IPS DF 4.7 (cell line): Measurements from ENCODE around the gene CDC42EP4.

ENCODE experiments used
- DNase-seq: peaks from one replicate; pipeline ENCODE4 v3.0.0-alpha.2; 2013; ENCODE audit warnings: low spot score; ENCODE audit errors: extremely low read depth

The CDC42EP4 gene, protein sequence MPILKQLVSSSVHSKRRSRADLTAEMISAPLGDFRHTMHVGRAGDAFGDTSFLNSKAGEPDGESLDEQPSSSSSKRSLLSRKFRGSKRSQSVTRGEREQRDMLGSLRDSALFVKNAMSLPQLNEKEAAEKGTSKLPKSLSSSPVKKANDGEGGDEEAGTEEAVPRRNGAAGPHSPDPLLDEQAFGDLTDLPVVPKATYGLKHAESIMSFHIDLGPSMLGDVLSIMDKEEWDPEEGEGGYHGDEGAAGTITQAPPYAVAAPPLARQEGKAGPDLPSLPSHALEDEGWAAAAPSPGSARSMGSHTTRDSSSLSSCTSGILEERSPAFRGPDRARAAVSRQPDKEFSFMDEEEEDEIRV

GRCh38 chr17:73311781-73312641 is at the start of gene CDC42EP4:
TSS of gene CDC42EP4 (minus strand) at chr17:73312001. CDS start at chr17:73286500, 25,501 bp downstream.
- DNase-seq = peak; percentile 58

DNA sequence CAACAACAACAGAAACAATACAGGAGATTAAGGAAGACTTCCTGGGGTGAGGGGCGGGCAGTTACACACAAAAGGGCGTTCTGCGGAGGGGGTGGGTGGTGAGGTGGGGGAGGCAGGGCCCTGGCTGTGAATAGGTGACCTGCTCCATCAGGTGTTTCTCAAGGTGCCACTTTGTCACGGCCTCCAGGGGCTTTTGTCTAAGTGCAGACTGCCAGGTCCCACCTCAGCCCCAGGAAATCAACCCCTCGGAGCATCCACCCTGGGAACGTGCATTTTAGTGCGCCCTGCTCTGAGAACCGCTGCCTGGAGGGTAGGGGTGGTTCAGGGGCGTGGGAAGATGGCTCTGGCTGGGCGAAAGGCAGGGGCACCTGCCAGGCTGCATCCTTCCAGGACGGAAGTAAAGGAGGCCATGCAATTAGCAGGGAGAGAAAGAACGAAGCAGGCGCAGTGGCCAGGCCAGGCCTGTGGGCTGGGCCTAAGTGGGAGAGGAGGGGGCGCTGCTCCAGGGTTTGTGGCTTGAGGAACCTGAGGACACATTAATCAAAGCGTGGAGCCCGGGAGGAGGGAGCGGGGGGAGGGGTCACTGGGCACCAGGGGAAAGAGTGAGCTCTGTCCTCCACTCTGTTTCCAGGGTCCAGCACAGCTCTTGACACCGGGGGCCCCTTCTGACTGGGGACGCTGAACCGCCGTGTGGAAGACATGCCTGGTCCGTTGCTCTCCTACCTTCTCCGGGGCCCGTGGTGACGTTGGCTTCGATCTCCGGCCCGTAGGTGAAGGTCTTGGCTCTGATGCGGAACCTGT is 49.4 kb upstream of the CDC42EP4 start:
- DNase-seq = no peak

DNA sequence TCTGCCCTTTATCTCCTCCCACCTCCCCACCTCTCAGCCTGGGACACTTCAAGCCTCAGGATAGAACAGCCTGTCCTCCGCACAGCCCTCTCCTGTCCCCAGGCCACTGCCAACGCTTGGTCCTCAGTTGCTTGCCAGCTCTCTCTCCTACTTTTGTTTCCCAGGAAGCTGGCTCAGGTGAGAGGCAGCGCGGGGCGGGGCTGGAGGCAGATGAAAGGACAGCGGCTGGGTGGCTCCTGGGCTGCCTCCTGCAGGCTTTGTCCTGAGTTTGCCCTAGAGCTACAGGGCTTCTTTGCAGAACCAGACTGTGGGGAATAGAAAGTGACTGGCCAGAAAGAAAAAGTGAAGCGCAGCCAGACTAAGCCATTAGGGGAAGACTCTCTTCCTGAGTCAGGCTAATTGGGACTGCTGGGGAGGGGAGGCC is 48.2 kb upstream of the CDC42EP4 start:
- DNase-seq = no peak

- DNase-seq = no peak
These were observed 47.6 kb upstream of the CDC42EP4 start for GRCh38 chr17:73359352-73359751.

DNA sequence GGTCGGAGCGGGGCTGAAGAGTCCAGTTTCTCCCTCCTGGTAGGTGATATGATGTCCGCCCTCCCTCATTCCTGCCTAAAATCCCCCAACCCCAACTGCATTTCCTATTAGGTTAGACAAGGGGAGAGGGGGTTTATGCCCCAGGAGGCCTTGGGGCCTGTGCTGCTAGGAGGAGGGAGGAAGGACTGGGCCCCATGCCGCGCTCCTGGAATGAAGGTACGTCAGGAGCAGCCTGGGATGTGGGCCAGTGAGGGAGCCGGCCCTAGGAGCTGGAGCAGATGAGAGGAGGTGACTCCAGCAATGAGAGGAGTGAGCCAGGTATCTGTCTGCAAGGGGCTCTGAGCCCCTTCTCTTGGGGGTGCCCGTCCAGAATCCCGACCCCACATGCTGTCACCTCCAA is 46.9 kb upstream of the CDC42EP4 start:
- DNase-seq = no peak

- DNase-seq = no peak
These were observed 46.2 kb upstream of the CDC42EP4 start for GRCh38 chr17:73357981-73358380.

GRCh38 chr17:73357318-73357717 is 45.5 kb upstream of the CDC42EP4 start:
- DNase-seq = no peak

DNA sequence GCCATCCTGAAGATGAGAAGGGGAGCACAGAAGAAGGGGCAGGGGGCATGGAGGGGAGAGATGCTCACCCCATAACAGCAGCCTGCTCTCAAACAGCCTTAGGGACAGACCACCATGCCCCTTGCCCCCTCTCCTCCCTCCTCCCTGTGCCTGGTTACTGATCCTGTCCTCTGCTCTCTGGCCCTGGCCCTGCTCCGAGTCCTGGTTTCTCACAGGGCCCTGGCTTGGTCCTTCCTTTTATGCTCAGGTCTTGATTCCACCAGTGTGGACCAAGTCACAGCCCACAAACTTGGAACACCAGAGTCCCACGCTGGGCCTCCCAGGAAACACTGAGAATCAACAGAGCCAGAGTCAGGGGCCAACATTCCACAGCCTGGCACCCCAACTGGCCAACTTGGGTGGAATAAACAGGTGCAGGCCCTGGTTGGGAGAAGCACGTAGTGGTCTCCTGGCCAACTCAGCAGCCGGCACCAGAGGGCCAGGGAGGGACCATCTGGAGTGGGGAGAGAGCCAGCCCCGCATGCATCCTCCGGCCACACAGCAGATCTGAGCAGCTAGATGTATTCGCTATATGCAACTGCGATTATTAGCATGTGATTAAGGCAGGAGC is 44.9 kb upstream of the CDC42EP4 start:
- DNase-seq = no peak

- no peak for DNase-seq
These were observed 42.9 kb upstream of the CDC42EP4 start for GRCh38 chr17:73354423-73355284.

GRCh38 chr17:73352261-73352660 is 40.5 kb upstream of the CDC42EP4 start:
- DNase-seq = no peak

DNA sequence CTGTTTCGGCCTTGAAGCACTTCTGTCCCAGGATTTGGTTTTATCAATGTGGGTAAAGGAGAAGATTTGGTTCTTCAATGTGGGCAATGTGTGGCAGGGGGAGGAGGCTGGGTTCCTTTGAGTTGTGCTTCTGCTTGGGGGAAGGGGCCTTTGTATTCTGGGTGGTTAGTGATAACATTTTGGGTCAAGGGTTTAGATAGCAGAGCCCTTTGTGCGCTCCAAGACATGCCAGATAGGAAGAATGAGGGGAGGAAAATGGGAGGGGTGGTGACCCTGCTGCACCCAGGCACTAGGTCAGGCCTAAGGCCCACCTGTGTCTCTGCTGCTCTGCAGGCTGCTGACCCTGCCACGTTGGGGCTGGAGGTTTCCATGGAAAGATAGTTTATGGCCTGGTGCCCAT is 40.0 kb upstream of the CDC42EP4 start:
- DNase-seq = no peak

- no peak for DNase-seq
These were observed 39.1 kb upstream of the CDC42EP4 start for GRCh38 chr17:73350864-73351263.

GRCh38 chr17:73349647-73350046 is 37.8 kb upstream of the CDC42EP4 start:
- DNase-seq = no peak

DNA sequence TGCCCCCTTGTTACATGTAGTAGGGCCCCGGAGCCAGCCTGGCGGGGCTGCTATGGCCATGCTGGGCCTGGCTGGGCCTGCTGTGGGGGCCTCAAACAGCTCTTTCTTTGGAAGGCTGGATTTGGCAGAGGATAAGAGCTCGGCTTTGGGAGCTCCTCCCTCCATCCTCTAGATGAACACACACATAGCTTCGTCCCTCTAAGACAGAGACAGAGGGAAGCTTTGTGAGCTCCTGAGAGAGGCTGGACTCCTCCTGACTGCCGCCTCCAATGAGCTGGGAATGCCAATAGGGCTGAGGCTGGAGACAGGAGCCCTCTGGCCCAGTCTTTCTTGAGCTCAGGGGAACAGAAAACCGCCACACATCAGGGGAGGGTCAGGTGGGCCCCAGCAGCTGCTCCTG is 37.3 kb upstream of the CDC42EP4 start:
- DNase-seq = no peak

- no peak for DNase-seq
These were observed 37.0 kb upstream of the CDC42EP4 start for GRCh38 chr17:73348829-73349095.

DNA sequence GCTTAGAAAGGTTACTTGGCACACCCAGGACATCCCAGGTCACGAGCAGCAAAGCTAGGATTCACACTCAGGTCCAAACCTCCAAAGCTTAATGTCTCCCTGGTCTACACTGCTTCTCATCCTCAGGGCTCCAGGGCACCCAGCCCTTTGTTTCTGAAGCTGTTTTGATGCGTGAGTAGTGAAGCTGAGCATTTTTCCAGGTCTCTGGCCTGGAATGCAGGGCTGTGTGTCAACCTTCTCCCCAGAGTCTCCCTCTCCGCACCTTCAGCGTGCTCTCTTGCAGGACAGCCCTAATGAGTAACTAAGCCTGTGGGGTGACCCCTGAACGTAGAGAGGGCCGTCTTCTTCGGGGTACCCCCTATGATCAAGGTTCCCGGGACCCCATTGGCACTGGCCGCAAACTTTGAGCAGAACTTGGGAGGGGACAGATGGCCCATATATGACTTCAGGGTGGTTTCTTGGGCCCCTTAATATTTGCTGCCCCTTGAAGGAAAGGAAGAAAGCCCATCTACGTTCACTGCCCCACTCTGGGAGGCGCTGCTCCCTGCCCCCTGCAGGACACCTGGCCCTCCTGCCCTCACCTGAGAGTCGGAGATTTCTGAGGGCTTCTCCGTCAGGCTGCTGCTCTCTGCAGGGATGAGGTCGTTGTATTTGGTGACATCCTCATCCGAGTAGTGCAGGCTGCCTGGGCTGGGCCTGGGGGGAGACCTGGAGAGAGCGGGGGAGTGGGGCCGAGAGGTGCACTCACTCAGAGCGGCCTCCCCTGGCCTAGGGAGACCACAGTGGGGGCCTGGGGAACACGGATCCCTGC is 36.4 kb upstream of the CDC42EP4 start:
- no peak for DNase-seq

GRCh38 chr17:73347351-73347750 is 35.5 kb upstream of the CDC42EP4 start:
- DNase-seq = no peak

GRCh38 chr17:73346501-73347162 is 34.8 kb upstream of the CDC42EP4 start:
- DNase-seq = no peak

GRCh38 chr17:73343739-73344454 is 32.1 kb upstream of the CDC42EP4 start:
- DNase-seq = no peak
